Measurements from ENCODE around the gene SLC7A8.
"Not testable (repeated sequence)": the region's sequence is repeated elsewhere in the genome, so short reads cannot be mapped to it uniquely, and the experiment has no call there.

Gene SLC7A8

DNA sequence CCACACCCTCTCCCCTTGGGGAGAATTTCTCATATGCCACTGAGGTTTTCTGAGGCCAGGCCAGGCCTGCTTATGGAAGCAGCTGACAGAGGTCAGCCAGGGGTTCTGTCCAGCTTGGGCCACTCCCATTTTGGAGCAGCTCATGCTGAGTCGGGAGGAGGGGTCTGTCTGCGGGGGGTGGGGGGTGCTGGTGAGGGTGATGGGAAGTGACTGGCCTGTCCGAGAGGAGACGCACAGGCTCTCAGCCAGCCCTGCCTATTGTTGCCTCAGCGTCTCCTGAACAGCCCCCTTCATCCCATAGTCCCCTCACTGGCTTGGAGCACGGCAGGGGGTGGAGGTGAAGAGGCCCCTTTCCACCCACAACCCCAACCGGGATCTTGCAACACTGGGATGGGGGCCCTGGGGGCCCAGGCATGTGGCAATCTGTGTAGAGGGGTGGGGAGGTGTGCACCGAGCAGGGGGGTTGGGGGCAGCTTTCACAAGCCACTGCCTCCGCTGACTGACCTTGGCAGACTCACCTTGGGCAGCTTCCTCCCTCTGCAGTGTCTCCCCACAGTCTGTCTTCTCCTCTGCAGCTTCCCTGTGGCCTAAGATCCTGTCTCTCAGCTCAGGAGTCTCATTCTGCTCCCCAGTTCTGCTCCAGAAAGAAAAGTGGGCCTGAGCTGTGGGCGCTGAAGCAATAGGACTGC, 69.9 kb downstream of the SLC7A8 start:
- DNase-seq: no peak

DNA sequence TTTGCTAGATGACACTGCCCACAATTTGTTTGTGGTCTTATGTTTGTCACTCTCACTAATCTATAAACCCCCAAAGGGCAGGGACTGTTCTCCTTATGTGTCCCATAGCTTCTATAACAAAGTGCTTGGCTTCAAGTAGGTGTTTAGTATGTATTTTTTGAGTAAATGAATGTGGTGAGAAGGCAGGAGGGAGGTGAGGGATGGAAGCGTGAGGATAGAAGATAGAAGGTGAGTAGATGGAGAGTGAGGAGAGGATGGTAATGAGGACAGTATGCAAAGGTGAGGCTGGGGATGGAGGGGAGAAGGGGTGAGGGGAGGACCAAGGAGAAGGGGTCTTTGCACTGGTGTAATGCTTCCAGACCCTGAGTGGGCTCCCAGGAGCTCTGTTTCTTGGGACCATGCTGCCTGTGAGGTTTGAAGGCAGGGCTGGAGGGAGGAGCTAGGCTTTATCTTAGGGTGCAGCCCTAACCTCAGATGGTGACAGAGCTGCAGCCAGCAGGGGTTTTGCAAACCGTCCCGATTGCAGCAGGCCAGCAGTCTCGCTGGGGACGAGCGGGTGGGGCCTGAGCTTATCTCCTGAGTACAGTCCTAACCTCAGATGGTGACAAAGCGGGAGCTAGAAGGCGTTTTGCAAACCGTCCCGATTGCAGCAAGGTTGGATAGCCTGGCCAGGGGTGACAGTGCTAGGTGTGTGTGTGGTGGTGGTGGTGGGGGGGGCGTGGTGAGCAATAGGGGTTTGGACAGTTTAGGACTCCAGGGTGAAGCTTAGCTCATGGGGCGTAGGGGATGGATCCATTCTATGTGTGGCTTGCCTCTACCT, 70.9 kb downstream of the SLC7A8 start:
- DNase-seq: peak; percentile 81

DNA sequence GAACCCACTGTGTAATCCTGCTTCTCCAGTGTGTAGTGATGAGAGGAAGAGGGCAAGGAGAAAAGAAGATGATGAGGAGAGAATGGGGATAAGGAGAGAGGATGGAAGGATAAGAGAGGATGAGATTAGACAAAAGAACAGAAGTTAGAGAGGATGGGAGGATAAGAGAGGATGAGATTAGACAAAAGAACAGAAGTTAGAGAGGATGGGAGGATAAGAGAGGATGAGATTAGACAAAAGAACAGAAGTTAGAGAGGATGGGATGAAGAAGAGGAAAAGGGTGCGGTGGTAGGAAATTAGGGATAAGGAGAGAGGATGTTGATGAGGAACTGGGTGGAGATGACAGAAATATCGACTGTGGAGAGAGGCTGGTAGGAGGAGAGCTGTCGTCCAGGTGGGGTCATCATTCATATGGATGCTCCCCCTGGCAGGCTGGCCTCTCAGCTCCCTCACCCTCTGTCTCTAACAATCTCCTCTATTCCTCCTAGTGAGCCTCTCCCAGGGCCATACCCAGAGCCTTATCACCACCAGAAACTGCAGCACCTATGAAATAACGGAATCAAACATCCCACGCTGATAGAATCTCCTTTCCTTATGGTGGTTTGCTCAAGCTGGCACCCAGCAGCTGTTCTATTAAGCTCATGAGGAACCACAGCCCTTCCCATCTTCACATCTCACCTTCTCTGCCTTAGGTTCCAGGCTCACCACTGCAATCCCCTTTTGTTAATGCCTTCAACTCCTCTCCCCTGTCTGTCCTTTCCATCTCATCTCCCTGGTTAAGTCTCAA, 72.7 kb downstream of the SLC7A8 start:
- DNase-seq: no peak

DNA sequence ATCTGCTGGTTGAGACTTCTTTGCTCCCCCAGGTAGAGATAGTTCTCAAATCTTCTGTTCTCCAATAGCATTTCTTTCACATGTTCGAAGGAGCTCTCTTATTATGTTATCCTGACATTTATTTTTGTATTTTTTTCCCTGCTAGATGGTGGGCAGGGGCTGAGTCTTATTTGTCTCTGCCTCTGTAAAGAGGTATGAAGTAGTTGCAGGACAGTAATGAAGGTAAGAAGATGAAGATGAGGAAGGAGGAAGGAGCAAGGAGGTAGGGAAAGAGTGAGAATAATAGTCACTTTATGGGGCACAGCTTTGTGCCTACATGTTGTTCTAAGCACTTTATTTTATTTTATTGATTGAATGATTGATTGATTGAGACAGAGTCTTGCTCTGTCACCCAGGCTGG, 73.7 kb downstream of the SLC7A8 start:
- DNase-seq: no peak

DNA sequence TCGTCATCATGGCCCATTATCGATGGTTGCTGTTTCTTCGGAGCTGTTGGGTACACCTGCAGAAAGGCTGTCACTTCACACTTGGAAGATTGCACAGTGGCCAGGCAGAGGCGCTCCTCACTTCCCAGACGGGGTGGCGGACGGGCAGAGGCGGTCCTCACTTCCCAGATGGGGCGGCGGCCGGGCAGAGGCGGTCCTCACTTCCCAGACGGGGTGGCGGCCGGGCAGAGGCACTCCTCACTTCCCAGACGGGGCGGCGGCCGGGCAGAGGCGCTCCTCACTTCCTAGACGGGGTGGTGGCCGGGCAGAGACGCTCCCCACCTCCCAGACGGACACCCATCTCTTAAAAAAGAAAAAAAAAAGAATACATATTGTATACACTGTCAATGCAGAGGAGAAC, 75.3 kb downstream of the SLC7A8 start:
- not testable (repeated sequence) for DNase-seq

DNA sequence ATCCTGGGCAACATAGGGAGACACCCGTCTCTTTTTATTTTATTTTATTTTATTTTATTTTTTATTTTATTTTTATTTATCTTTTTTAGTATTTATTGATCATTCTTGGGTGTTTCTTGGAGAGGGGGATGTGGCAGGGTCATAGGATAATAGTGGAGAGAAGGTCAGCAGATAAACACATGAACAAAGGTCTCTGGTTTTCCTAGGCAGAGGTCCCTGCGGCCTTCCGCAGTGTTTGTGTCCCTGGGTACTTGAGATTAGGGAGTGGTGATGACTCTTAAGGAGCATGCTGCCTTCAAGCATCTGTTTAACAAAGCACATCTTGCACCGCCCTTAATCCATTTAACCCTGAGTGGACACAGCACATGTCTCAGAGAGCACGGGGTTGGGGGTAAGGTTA, 75.8 kb downstream of the SLC7A8 start:
- not testable (repeated sequence) for DNase-seq

DNA sequence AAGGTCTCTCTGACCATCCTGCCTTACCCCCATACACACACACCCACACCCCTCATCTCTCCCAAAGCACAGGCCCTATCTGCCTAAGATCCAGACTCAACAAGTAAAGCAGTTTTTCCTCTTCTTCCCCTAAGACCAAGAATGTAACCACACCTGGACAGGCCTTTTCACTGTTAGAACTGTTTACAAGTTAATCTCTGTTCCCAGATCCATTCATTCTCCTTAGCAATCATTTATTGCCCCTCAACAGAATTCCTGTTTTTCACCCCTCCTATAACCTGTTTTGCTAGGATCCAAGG, 76.8 kb downstream of the SLC7A8 start:
- DNase-seq: no peak

DNA sequence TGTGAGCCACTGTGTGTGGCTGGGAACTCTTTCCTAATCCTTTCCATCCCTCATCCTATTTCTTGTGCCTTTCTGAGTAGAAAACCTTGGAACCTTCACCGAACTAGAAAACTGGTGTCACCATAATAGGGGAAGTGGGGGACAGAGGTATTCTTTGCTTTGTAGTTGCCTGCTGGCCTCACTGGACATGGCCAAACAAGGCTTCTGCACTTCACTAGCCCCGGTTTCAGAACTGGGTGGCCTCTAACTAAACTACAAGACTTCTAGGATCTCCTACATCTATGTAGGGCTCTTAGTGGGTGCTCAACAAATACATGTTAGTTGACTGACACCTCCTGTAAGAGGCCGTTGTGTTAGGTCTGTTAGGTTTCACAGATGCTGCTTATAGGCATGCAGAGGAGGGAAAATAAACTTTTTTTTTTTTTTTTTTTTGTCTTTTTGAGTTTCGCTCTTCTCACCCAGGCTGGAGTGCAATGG, 78.1 kb downstream of the SLC7A8 start:
- no peak for DNase-seq

DNA sequence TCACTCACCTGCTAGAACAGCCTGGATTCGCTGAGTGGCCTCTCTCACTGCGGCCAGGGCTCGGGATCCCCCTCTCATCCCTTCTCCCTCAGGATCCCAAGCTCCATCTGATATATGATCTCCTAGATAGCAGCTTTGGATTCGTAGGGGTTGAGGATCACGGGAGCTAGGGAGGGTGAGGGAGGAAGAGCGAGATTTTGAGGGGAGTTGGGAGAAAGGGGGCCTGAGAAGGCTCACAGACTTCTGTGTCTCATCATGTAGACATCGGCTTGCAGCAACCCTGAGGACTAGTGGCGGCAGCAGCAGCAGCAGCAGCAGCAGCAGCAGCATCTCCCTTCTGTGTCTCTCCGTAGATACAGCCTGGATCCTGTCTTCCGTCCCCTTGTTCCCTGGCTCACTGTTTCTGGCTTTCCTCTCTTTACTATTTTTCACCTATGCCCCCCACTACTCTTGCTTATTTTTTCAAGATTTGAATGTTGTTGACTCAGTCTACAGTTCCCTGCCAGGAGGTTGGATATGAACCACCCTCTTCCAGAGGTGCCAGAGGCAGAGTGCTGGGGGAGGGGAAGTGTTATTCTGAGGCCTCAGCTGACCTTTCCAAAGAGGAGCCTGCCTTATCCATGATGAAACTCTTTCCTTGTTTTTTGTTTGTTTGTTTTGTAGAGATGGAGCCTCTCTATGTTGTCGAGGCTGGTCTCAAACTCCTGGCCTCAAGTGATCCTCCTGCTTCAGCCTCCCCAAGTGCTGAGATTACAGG, 78.7 kb downstream of the SLC7A8 start, which contains the start of gene CIROP:
CIROP (minus strand) TSS at position 399 of the 757 bp plus-strand sequence; CDS start at position 330, 69 bp downstream.
- no peak for DNase-seq

DNA sequence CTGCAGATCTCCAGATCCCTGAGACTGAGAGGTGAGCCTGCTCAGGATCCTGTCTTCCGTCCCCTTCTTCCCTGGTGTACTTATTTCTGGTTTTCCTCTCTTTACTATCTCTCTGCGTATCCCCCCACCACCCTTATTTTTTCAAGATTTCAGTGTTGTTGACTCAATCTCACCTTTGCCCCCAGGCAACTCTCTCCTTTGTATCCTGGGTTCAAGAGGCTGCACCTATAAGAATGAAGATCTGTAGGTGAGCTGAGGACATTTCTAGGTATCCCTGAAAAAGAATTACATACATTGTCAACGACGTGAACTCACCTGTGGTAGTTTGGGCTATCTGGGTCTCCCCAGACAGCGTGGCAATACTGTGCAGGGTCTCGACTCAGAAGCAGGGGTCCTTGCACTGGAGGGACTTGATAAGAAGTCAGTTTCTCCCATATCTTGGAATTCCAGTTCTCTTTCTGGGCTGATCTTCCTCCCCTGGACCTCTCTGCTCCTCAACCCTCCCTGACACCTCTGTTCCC, 79.3 kb downstream of the SLC7A8 start:
- no peak for DNase-seq

DNA sequence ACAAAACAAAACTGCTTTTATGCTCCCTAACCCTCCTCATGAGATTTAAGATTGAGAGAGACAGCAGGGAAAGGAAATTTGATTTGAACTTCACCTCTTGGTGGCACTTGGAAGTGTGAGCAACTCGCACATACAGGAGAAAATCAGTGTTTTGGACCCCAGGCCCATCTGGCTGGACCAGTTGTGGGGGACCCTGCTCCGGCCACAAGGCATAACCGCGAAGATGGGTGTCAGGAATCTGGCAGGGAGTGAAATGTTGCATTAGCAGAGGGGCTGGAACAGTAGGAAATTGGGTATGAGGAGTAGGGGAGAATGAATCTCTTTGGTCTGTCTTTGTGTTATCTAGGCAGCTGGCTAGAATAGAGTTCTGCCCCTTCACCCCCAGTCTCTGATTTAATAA, 79.9 kb downstream of the SLC7A8 start:
- no peak for DNase-seq

DNA sequence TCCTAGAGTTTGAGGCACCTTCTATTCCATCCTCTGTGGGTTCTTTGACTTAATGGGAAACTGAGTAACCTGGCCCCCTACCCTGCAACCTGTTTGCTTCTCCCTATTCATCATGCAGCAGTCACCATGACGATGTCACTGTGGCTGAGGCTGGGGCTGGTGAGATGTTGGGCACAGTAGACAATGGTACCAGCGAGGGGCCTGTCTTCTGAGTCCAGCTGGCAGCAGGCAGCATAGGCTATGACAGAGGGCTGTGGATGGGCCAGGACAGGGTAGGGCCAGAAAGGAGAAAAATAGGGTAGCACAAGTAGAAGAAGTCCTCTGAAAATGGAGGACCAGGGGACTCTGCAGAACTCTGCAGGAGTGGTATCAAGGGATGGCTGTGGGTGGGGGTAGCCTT, 80.7 kb downstream of the SLC7A8 start:
- no peak for DNase-seq

DNA sequence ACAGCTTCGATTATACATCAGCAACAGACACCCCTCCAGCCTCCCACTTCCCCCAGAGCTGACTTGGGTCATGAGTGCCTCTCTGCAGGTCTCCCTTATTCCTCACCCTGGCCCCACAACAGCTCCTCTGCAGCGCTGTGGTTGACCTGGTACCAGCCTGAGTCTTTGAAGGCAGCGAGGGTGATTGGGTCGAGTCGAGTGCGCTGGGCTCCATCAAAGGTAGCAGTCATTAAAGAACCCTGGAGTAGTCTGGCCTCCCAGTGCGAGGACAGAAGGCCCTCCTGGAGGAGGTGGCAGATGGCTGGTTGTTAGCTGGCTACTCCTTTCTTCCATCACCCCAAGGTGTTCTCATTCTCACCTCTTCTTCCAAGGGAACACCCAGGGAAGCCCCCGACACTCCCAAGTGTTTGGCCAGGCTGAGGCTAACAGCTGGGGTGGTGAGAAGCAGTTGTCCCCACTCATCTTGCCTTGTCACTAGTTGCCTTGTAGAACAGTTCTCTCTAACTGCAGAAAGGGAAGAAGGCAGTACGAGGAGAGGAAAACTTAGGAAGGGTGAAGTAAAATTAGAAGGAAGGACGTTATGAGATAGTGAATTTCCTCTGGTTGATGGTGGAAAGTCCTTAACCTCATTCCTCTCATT, 81.4 kb downstream of the SLC7A8 start:
- DNase-seq: no peak

DNA sequence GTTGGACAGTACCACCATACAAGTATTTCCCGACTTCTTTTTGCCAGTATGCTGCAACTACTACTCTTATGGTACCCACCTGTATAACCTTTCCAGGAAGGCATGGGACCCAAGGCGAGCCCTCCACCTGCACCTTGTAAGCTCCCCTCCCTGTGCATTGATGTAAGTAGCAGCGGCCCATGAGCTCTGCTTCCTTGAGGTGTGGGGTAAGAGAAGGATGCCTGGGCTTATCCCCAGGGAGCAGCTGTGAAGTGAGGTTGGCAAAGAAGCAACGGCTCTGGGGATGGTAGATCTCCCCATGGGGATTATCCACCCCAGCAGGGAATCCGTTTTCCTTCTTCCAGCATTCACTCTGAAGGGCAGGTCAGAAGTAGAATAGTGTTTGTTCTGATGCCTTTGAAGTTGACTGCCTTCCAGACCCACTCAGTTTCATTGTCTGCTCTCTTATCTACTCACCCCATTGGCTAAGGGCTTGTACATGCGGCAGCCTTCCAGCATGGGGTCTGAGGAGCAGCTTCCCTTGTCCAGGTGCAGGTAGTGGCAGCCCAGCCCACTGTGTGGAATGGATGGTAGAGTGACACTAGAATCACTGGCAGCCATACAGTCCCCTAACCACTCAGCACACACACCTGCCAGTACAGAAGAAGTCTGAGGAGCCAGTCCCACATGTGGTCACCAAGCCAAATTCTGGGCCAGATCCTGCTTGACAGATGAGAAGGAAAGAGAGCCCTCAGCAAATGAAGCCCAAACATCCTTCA, 82.1 kb downstream of the SLC7A8 start:
- no peak for DNase-seq

DNA sequence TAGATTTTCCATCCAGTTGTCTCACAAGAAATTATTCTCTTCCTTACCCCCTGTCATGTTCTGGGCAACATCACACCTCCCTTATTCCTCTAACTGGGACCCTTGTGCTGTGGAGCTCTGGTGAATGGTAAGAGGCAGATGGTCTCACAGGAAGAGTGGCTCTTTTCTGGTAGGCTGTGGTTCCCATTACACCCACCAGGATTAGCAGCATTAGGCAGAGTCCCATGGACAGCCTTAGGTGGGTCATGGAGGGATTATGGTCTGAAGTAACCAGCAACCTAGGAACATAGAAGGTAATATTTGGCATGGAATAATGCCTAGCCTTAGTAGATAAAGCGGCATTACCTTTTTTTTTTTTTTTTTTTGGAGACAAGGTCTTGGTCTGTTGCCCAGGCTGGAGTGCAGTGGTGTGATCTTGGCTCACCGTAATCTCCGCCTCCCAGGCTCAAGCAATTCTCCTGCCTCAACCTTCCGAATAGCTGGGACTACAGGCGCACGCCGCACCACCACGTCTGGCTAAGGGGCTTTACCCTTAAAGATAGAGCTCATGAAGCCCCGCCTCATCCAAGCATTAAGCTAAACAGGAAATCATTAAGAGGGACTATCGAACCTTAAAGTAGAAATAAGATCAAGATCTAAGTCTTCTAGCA, 84.1 kb downstream of the SLC7A8 start:
- no peak for DNase-seq

DNA sequence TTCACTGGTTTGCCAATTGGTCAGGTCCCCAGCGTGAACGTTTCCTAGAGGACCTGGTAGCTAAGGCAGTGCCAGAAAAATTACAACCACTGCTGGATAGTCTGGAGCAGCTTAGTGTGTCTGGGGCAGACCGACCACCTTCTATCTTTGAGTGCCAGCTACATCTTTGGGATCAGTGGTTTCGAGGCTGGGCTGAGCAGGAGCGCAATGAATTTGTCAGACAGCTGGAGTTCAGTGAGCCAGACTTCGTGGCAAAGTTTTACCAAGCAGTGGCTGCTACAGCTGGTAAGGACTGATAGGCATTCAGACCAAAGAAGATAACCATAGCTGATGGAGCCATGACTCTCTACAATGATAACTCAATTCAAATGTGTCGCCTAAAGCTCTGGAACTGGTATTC, 85.7 kb downstream of the SLC7A8 start:
- DNase-seq: no peak

DNA sequence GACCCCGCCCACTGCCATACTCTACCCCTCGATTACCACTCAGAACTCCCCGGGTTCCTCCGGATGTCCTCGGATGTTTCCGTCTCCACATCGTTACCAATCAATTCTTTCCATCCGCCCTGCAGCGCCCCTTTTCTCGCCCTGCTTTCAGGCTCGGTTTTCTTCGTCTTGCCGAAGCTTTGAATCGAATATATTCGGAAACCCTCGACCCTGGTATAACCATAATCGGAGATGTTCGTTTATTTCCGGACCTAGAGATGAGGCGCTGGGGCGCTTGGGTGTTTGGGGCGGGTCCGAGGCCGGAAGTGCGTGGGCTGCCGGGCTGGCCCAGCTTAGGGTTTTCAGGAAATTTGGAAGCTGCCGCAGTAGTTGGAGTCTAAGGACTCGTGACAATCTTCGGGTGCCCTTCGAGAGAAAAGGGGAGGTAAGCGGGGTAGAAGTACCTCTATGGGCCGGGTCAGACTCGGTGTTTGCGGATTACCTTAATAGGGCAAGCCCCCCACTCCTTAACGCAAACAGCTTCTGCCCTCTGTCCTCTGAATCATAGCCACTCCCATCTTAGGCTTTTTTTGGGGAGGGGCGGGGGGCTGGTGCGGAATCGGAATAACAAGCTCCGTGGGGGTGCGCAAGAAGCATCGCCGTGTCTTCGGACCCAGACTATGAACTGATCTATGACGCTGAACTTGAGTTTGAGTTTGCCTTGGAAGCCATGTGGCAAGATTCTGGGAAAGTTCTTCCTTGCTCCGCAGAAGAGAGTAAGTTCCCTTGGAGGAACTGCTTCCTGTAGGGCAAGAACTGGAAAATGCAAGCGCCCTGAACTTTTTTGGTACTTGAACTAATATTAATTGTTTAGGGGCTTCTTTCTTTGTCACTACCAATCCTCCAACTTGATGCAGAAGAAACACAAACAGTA, 88.0 kb downstream of the SLC7A8 start, which contains the start of gene C14orf119:
C14orf119 (plus strand) TSS at position 310 of the 913 bp plus-strand sequence. CDS start 2,154 bp downstream, outside the sequence.
- DNase-seq: no peak

DNA sequence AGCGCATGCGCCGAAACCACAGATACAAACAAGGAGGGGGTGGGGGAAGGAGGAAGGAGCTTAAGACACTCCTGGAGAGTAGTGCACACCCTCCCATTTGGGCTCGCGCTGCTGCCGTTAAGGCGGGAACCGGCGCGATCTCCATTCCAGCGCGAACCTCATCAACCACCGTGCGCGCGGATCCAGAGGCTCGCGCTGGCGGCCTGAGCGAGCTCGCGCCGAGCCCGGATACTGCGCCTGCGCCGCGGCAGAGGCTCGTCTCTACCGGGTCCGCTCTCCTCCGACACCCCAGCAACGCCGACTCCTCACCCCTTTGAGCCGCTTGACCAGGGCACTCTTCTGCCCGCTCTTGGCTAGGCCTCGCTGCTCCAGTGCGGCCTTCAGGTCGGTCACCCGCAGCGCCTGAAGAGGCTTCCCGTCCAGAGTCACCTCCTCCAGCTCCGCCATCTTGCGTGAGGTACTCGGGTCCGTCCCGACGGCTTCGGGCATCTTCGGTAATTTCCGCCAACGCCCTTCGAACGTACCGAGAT, 88.7 kb downstream of the SLC7A8 start, which contains the start of gene ACIN1:
ACIN1 (minus strand) TSS at position 471 of the 530 bp plus-strand sequence; CDS start at position 447, 24 bp downstream.
- no peak for DNase-seq
